Epithelial cell of prostate (primary cell): ENCODE measurements around the gene HDAC7.
A peak's percentile ranks its signal among the peaks of the same experiment; 100 is the strongest.

Experiments used
- DNase-seq: peaks from one replicate; pipeline ENCODE4 v3.0.0-alpha.2; 2011; ENCODE audit warnings: low read depth, low spot score
- H3K27ac ChIP-seq: fragments of 450-650 bp; 2 replicates; pipeline ENCODE4 v1.5.1; 2017; ENCODE audit warnings: mild to moderate bottlenecking

The HDAC7 gene

GRCh38 chr12:47753021-47754001 is 66.4 kb downstream of the HDAC7 start:
- DNase-seq: no peak
- H3K27ac ChIP-seq: peak overlapping the region; percentile 100

- DNase-seq: peak; percentile 80
- H3K27ac ChIP-seq: peak overlapping the region; percentile 100
These were observed 67.2 kb downstream of the HDAC7 start for GRCh38 chr12:47752552-47752951.

- DNase-seq: no peak
- peak overlapping the region; percentile 100 for H3K27ac ChIP-seq
These were observed 67.6 kb downstream of the HDAC7 start for GRCh38 chr12:47752121-47752520.

GRCh38 chr12:47751561-47751960 is 68.1 kb downstream of the HDAC7 start:
- DNase-seq: no peak
- H3K27ac ChIP-seq: peak overlapping the region; percentile 100

GRCh38 chr12:47750916-47751470 is 68.7 kb downstream of the HDAC7 start:
- DNase-seq: no peak
- H3K27ac ChIP-seq: peak overlapping the region; percentile 100

- no peak for DNase-seq
- H3K27ac ChIP-seq: no peak overlapping the region
These were observed 69.4 kb downstream of the HDAC7 start for GRCh38 chr12:47750229-47750798.

- no peak for DNase-seq
- H3K27ac ChIP-seq: no peak overlapping the region
These were observed 70.8 kb downstream of the HDAC7 start for GRCh38 chr12:47748899-47749298.

- no peak overlapping the region for H3K27ac ChIP-seq
- DNase-seq: no peak
These were observed 71.2 kb downstream of the HDAC7 start for GRCh38 chr12:47748507-47748828.

GRCh38 chr12:47747596-47748506 is 71.9 kb downstream of the HDAC7 start:
- no peak for DNase-seq
- no peak overlapping the region for H3K27ac ChIP-seq

GRCh38 chr12:47747126-47747525 is 72.6 kb downstream of the HDAC7 start:
- DNase-seq: no peak
- H3K27ac ChIP-seq: no peak overlapping the region

- DNase-seq: no peak
- no peak overlapping the region for H3K27ac ChIP-seq
These were observed 73.2 kb downstream of the HDAC7 start for GRCh38 chr12:47746523-47746922.

- H3K27ac ChIP-seq: no peak overlapping the region
- DNase-seq: no peak
These were observed 73.6 kb downstream of the HDAC7 start for GRCh38 chr12:47746073-47746472.

GRCh38 chr12:47745485-47746041 is 74.1 kb downstream of the HDAC7 start:
- DNase-seq: no peak
- H3K27ac ChIP-seq: no peak overlapping the region

- no peak for DNase-seq
- no peak overlapping the region for H3K27ac ChIP-seq
These were observed 74.8 kb downstream of the HDAC7 start for GRCh38 chr12:47744778-47745436.

- DNase-seq: no peak
- no peak overlapping the region for H3K27ac ChIP-seq
These were observed 75.6 kb downstream of the HDAC7 start for GRCh38 chr12:47744005-47744651.

GRCh38 chr12:47743311-47743860 is 76.3 kb downstream of the HDAC7 start:
- DNase-seq: no peak
- H3K27ac ChIP-seq: no peak overlapping the region

GRCh38 chr12:47742253-47742825 is 77.4 kb downstream of the HDAC7 start:
- H3K27ac ChIP-seq: no peak overlapping the region
- DNase-seq: no peak

GRCh38 chr12:47741340-47741703 is 78.4 kb downstream of the HDAC7 start:
- no peak for DNase-seq
- no peak overlapping the region for H3K27ac ChIP-seq
